Thoracic aorta (tissue), 2 donors: Measurements from ENCODE around the gene NKAIN2. TPM values are rescaled to one million over a fixed set of nuclear protein-coding genes. Genes with fewer than 3 reads are reported as not detected.

Source experiments
- ATAC-seq: fragments of 150-250 bp; one replicate; pipeline ENCODE4 v1.8.0; 2017; ENCODE audit warnings: low read depth; ENCODE audit not compliant: insufficient number of reproducible peaks, low FRiP score
- DNase-seq: peaks from one replicate; pipeline ENCODE4 v3.0.0-alpha.2; 2020; ENCODE audit warnings: low spot score
- H3K27ac ChIP-seq, 2 donors: fragments of 200-600 bp; sonication (generic); 1 replicate in 1 of 2; 2 replicates in 1 of 2; pipeline ENCODE4 v1.5.1; 2016; ENCODE audit warnings: mild to moderate bottlenecking in 2 of 2, moderate library complexity in 2 of 2
- H3K27me3 ChIP-seq: fragments of 200-600 bp; sonication (generic); replicated peaks from 2 replicates; pipeline ENCODE4 v1.6.0; 2016; ENCODE audit warnings: mild to moderate bottlenecking; ENCODE audit not compliant: insufficient read depth
- H3K36me3 ChIP-seq: fragments of 200-600 bp; sonication (generic); one replicate; pipeline ENCODE4 v1.5.1; 2016
- H3K4me1 ChIP-seq, 2 donors: fragments of 200-600 bp; sonication (generic); 1 replicate in 1 of 2; 2 replicates in 1 of 2; pipeline versions ENCODE4 v1.5.1 to v1.6.0; 2016; ENCODE audit warnings: low read depth in 2 of 2, mild to moderate bottlenecking in 1 of 2; ENCODE audit not compliant: control insufficient read depth in 1 of 2
- H3K4me3 ChIP-seq: fragments of 200-600 bp; sonication (generic); 2 replicates; pipeline ENCODE4 v1.5.1; 2016; ENCODE audit warnings: mild to moderate bottlenecking
- H3K9me3 ChIP-seq: fragments of 200-600 bp; sonication (generic); 2 replicates; pipeline ENCODE4 v1.5.1; 2016
- total RNA-seq, 2 donors: library from RNA; depleted of rRNA; stranded (reverse); fragments of >200 nt; gene quantifications; one replicate each; pipeline versions ENCODE4 v1.1.0 to v1.2.3, GENCODE V29; 2016
- TF ChIP-seq, protein P1 (sequence below): fragments of 200-600 bp; sonication (generic); IDR thresholded peaks from one replicate; pipeline ENCODE4 v1.5.1; 2019; ENCODE audit warnings: antibody characterized with exemption

NKAIN2 gene
- total RNA-seq, 2 donors from 2014 or later: 0.28 TPM; not detected in 1

DNA sequence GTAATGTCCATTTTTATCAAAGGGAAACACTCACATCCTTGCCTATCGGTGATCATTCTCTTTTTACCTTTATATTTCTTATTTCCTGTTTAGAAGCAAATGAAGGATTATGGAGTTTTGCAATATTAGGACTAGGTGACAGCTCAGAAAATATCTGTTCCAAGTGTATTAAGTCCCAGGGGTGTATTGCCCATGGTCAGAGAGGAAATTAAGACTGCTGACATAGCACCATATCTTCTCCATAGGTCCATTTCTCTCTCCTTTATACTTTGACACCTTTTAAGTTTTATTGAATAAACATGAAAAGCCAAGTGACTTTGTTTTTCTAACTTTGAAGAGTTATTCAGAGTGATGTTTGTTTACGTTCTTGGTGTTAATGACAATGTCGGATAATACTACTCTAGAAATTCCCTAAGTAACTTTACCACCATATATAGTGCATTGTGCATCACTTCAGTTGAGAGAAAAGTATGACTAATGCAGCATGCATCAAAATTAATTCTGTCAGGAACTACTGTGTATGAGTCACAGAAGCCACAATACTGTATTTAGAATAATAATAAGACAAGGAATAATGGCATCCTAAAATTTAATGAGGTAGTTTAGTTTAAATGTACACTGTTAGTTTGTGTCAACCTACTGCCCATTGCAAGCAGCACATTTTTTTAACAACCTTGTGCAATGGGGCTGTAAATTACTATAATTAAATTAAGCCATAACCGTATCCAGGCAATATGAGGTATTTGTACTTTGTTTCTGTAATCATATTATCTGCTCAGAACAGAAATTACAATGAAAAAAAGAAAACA, 684.2 kb downstream of the NKAIN2 start:
- no peaks in the 10 kb centered on the region for H3K36me3 ChIP-seq
- no peaks in the 10 kb centered on the region for H3K27me3 ChIP-seq
- H3K4me3 ChIP-seq: no peak overlapping the region
- no peaks in the 10 kb centered on the region for H3K4me1 ChIP-seq
- no peak overlapping the region for H3K27ac ChIP-seq
- ATAC-seq: no peak
- TF ChIP-seq, protein P1, sequence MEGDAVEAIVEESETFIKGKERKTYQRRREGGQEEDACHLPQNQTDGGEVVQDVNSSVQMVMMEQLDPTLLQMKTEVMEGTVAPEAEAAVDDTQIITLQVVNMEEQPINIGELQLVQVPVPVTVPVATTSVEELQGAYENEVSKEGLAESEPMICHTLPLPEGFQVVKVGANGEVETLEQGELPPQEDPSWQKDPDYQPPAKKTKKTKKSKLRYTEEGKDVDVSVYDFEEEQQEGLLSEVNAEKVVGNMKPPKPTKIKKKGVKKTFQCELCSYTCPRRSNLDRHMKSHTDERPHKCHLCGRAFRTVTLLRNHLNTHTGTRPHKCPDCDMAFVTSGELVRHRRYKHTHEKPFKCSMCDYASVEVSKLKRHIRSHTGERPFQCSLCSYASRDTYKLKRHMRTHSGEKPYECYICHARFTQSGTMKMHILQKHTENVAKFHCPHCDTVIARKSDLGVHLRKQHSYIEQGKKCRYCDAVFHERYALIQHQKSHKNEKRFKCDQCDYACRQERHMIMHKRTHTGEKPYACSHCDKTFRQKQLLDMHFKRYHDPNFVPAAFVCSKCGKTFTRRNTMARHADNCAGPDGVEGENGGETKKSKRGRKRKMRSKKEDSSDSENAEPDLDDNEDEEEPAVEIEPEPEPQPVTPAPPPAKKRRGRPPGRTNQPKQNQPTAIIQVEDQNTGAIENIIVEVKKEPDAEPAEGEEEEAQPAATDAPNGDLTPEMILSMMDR: no peak
- H3K9me3 ChIP-seq: no peaks in the 10 kb centered on the region
- DNase-seq: no peak

DNA sequence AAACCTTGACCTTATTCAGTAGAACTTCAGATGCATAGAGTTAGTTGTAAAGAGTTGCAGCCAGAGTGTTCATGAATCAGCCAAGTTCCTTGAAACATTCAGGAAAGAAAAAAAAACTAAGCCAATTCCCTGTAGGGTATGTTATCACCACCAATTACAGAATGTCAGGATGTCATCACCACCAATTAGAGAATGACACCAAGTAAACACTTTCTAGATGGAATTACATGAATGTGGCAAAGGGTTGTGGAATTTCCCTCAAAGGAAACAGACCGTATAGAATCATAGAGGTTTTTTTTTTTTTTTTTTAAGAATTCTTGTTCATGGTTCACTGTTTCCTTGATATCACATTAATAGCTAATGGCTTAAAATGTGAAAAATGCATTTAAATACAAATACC, 686.5 kb downstream of the NKAIN2 start:
- Histone ChIP-seq H3K27ac (no peak overlapping the region), H3K4me3 (no peak overlapping the region), H3K27me3 (no peaks in the 10 kb centered on the region), H3K9me3 (no peaks in the 10 kb centered on the region), H3K36me3 (no peaks in the 10 kb centered on the region), H3K4me1 (no peaks in the 10 kb centered on the region)
- TF ChIP-seq, protein P1: no peak
- ATAC-seq (no peak), DNase-seq (no peak)

DNA sequence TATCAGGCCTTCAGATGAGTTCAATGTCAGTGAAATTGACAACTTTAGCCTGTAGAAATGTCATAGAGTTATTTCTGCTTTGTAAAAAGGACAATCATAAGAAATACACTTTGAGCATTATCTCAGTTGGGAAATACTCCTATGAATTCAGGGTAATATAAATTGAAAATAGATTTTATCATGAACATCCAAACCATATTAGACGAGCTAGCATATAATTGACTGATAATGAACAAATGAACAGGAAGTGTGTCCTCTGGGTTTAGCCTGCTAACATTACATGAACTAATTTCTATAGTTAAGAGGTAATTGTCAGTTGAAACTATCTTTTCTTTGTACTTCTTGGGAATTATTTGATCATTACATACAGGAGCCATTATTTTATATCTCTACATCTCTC, 689.6 kb downstream of the NKAIN2 start:
- H3K4me3 ChIP-seq: no peak overlapping the region
- ATAC-seq: no peak
- TF ChIP-seq, protein P1: no peak

DNA sequence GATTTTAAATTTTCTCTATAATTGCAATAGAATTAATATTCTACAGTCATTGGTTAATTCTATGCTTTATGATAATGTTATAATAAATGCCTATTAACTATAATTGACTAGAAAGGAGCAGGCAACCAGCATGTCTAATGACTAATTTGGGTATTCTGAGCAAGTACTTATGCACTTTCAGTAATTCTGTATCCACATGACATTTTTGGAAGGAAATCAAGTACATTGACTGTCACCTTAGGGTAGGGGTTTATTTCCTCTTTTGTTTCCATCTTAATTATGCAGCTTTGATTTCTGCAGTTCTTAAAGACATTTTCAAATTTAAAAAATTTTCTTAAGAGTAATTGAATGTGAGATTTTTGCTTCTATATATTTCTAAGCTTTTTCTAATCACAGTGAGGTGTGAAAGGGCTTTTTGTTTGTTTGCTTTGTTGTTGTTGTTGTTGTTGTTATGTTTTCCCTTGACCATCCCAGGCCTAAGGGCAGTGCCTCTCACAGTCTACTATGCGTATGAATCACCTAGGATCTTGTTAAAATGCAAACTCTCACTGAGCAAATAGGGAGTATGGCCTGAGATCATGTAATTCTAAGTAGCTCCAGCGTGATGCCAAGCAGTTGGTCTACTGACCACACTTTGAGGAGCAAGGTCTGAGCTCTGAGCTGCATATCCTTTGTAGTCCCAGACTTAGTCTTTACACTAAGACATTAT, 691.4 kb downstream of the NKAIN2 start:
- DNase-seq (no peak), ATAC-seq (no peak)
- H3K27me3 ChIP-seq: no peaks in the 10 kb centered on the region
- H3K36me3 ChIP-seq: no peaks in the 10 kb centered on the region
- H3K4me1 ChIP-seq: no peaks in the 10 kb centered on the region
- H3K27ac ChIP-seq: no peak overlapping the region
- TF ChIP-seq, protein P1: no peak
- H3K9me3 ChIP-seq: no peaks in the 10 kb centered on the region
- no peak overlapping the region for H3K4me3 ChIP-seq

More for the DNA sequence above, 689.6 kb downstream of the NKAIN2 start:
- Histone ChIP-seq H3K4me1 (no peaks in the 10 kb centered on the region), H3K27ac (no peak overlapping the region), H3K36me3 (no peaks in the 10 kb centered on the region), H3K9me3 (no peaks in the 10 kb centered on the region), H3K27me3 (no peaks in the 10 kb centered on the region)
- DNase-seq: no peak

DNA sequence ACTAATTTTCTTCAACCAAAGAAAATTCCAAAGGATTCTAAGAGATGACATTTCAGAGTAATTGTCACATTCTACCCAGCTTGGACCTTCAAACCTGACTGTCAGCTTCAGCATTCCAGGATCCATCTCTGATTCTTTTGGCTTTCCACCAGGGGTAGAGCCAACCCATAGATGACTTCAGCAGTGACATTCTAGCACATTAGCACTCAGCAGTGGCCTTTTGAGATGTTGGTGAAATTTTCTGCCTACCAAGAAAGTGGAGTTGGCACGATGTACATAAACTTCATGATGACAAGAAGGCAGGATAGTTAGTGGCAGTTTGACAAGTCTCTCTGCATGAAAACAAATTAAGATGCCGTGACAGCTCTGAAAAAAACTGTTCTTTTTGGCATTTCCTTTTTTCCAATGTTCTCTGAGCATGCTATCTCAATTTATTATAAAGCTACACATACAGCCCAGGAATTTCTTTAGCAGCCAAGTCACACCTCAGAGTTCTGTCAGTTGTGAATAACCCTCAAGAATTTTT, 692.1 kb downstream of the NKAIN2 start:
- Histone ChIP-seq H3K36me3 (no peaks in the 10 kb centered on the region), H3K27me3 (no peaks in the 10 kb centered on the region), H3K27ac (no peak overlapping the region), H3K4me1 (no peaks in the 10 kb centered on the region), H3K4me3 (no peak overlapping the region), H3K9me3 (no peaks in the 10 kb centered on the region)
- TF ChIP-seq, protein P1: no peak
- DNase-seq (no peak), ATAC-seq (no peak)
